ENCODE measurements around the gene SPEF1. TPM values are rescaled to one million over a fixed set of nuclear protein-coding genes. Genes with fewer than 3 reads are reported as not detected.

Gene SPEF1
- polyA plus RNA-seq, 3 donors, result 0.09 TPM; not detected in 2

DNA sequence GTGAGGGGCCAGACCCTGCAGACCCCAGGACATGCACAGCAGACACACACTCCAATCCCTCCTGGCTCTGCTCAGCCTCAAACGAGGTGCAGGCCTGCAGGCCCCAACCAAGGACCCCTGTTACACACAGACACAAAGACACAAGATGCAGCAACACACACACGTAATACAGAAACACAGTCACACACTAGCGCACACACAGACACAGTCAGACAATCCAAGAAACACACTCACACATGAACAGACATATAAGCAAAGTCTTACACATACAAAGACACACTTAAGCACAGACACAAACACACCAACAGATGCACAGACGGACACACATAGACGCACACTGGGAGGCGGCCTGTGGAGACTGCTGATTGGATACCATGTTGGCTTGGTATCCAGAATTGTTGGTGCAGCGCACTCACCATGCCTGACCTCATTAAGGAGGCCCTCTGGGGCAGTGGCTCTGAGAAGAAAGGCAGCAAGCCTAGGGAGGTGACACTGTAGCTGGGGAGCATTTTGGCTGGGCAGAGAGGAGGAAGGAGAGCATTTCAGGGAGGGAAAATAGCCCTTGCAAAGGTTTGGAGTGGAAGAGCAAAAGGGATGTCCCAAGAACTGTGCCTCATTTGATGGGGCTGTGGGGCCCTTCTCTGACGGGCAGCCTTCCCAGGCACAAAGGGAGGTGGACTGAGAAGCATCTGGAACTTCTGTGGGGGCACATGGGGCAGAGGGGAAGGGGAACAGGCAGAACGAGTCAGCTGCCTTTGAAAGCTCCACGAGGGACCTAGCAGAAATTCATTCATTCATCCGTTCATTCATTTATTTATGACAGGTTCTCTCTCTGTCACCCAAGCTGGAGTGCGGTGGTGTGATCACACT lies 50.2 kb downstream of the SPEF1 start:
- Histone ChIP-seq H2AFZ (ENCODE audit: insufficient read depth, low read depth, low read length, poor library complexity, severe bottlenecking) (no peak overlapping the region), H3K4me1 (ENCODE audit: control insufficient read depth in 1 of 2, insufficient read depth in 2 of 2, low read length in 2 of 2) (no peaks in the 10 kb centered on the region), H3K9ac (ENCODE audit: insufficient read depth, low read length, poor library complexity, severe bottlenecking) (no peak overlapping the region), H4K20me1 (ENCODE audit: insufficient read depth, low read length) (no peaks in the 10 kb centered on the region), H3K79me2 (ENCODE audit: insufficient read depth, low read length) (no peaks in the 10 kb centered on the region), H3K27me3 (ENCODE audit: control insufficient read depth in 2 of 2, insufficient read depth in 2 of 2, low read length in 2 of 2) (peaks cover 0 to 50% of the 10 kb centered on the region in 2 donors), H3K9me3 (replicated peaks in 1 of 2; ENCODE audit: control insufficient read depth in 1 of 2, insufficient read depth in 1 of 2, low read length in 2 of 2) (peaks cover 0 to 4% of the 10 kb centered on the region in 2 donors), H3K4me3 (replicated peaks in 1 of 3; ENCODE audit: low read depth in 2 of 3, low read length in 3 of 3) (no peak overlapping the region), H3K27ac (ENCODE audit: low read depth in 1 of 2, low read length in 2 of 2) (no peak overlapping the region), H3K36me3 (replicated peaks in 1 of 2; ENCODE audit: control insufficient read depth in 1 of 2, insufficient read depth in 2 of 2, low read length in 2 of 2) (no peaks in the 10 kb centered on the region), H3K4me2 (replicated peaks; ENCODE audit: extremely low read depth, low read length, poor library complexity, severe bottlenecking) (no peak overlapping the region)
- TF ChIP-seq, protein P1, sequence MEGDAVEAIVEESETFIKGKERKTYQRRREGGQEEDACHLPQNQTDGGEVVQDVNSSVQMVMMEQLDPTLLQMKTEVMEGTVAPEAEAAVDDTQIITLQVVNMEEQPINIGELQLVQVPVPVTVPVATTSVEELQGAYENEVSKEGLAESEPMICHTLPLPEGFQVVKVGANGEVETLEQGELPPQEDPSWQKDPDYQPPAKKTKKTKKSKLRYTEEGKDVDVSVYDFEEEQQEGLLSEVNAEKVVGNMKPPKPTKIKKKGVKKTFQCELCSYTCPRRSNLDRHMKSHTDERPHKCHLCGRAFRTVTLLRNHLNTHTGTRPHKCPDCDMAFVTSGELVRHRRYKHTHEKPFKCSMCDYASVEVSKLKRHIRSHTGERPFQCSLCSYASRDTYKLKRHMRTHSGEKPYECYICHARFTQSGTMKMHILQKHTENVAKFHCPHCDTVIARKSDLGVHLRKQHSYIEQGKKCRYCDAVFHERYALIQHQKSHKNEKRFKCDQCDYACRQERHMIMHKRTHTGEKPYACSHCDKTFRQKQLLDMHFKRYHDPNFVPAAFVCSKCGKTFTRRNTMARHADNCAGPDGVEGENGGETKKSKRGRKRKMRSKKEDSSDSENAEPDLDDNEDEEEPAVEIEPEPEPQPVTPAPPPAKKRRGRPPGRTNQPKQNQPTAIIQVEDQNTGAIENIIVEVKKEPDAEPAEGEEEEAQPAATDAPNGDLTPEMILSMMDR (IDR thresholded peaks at IDR 0.05), result no peak
- H3K27ac Mint-ChIP-seq, result no peak overlapping the region
- intact Hi-C loops (cut with micrococcal nuclease), result no loop called here
- no peaks in the 10 kb centered on the region for H3K36me3 Mint-ChIP-seq
- H3K4me3 Mint-ChIP-seq, result peak overlapping the region in 1 of 2 donors; percentile 18
- WGBS (ENCODE audit: insufficient coverage), result 85% methylated on average over 8 of the region's 12 CpGs
- H3K4me1 Mint-ChIP-seq, result peaks cover 11% of the 10 kb centered on the region
- peaks cover 0 to 5% (median 0%) of the 10 kb centered on the region in 7 donors for H3K9me3 Mint-ChIP-seq
- peaks cover 44 to 63% (median 57%) of the 10 kb centered on the region in 3 donors for H3K27me3 Mint-ChIP-seq (ENCODE audit: low read depth in 3 of 3)
- no peak for DNase-seq

DNA sequence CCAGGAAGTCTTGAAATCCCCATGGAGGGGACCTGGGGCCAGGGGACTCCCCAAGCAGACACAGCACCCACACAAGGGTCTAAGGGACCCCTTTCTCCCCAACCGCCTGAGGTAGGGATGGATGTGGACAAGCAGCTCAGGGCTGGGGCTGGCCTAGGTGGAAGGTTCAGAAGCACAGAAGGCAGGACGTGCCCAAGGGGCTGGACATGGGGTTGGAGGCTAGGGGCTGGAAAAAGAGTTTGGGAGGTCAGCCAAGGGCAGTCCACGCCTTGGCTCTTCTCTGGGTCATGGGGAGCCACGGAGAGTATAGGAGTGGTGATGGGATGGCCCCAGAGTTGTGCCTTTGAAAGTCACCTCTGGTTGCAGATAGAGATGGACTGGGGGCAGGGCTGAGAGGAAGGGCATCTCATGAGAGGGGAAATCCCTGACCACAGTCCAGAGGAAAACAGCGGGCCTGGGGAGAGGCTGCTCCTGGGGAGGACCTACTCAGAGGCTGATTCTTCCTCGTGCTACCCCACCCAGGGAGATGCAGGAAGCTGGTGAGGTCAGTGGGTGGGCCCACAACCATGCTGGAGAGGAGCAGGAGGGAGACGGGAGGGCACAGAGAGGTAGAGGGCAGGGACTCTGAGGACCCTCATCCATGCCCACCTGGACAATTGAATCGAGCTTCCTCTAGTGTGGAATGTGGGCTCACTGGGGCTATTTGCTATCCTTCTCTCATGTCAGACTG lies 51.3 kb downstream of the SPEF1 start:
- H3K9me3 ChIP-seq (replicated peaks in 1 of 2; ENCODE audit: control insufficient read depth in 1 of 2, insufficient read depth in 1 of 2, low read length in 2 of 2), result peaks cover 0 to 4% of the 10 kb centered on the region in 2 donors
- H3K4me2 ChIP-seq (replicated peaks; ENCODE audit: extremely low read depth, low read length, poor library complexity, severe bottlenecking), result no peak overlapping the region
- TF ChIP-seq, protein P1 (IDR thresholded peaks at IDR 0.05), result no peak
- H2AFZ ChIP-seq (ENCODE audit: insufficient read depth, low read depth, low read length, poor library complexity, severe bottlenecking), result no peak overlapping the region
- H3K4me1 Mint-ChIP-seq, result peaks cover 11% of the 10 kb centered on the region
- peaks cover 42 to 60% (median 57%) of the 10 kb centered on the region in 3 donors for H3K27me3 Mint-ChIP-seq (ENCODE audit: low read depth in 3 of 3)
- H3K9me3 Mint-ChIP-seq, result peaks cover 0 to 5% (median 0%) of the 10 kb centered on the region in 7 donors
- no peaks in the 10 kb centered on the region for H3K36me3 ChIP-seq (replicated peaks in 1 of 2; ENCODE audit: control insufficient read depth in 1 of 2, insufficient read depth in 2 of 2, low read length in 2 of 2)
- no peak overlapping the region for H3K4me3 Mint-ChIP-seq
- WGBS (ENCODE audit: insufficient coverage), result 84% methylated on average over 5 of the region's 8 CpGs
- no peaks in the 10 kb centered on the region for H4K20me1 ChIP-seq (ENCODE audit: insufficient read depth, low read length)
- H3K36me3 Mint-ChIP-seq, result no peaks in the 10 kb centered on the region
- no peak overlapping the region for H3K27ac Mint-ChIP-seq
- no peak overlapping the region for H3K4me3 ChIP-seq (replicated peaks in 1 of 3; ENCODE audit: low read depth in 2 of 3, low read length in 3 of 3)
- no peaks in the 10 kb centered on the region for H3K4me1 ChIP-seq (ENCODE audit: control insufficient read depth in 1 of 2, insufficient read depth in 2 of 2, low read length in 2 of 2)
- H3K27ac ChIP-seq (ENCODE audit: low read depth in 1 of 2, low read length in 2 of 2), result no peak overlapping the region
- no peak for DNase-seq
- H3K79me2 ChIP-seq (ENCODE audit: insufficient read depth, low read length), result no peaks in the 10 kb centered on the region
- H3K9ac ChIP-seq (ENCODE audit: insufficient read depth, low read length, poor library complexity, severe bottlenecking), result no peak overlapping the region
- H3K27me3 ChIP-seq (ENCODE audit: control insufficient read depth in 2 of 2, insufficient read depth in 2 of 2, low read length in 2 of 2), result peaks cover 0 to 50% of the 10 kb centered on the region in 2 donors
- intact Hi-C loops (cut with micrococcal nuclease), result no loop called here
